GM13976 (cell line): Measurements from ENCODE around the gene RPS6KA2.

Source experiments
- DNase-seq: peaks from one replicate; pipeline ENCODE4 v3.0.0; 2012; ENCODE audit warnings: low spot score
- CTCF ChIP-seq: IDR thresholded peaks from 2 replicates; pipeline ENCODE4 v1.5.1; 2012; ENCODE audit warnings: borderline replicate concordance, mild to moderate bottlenecking; ENCODE audit not compliant: insufficient read depth; ENCODE audit errors: extremely low read depth, missing control alignments, control extremely low read depth
- in situ Hi-C: fragments of 300-500 bp; cut with MboI; formaldehyde crosslinking; loops from one replicate; pipeline ENCODE4 v1.12.0; 2022; ENCODE audit warnings: low sequenced_read_pairs, mixed read lengths, inconsistent platforms; ENCODE audit not compliant: unreplicated experiment

RPS6KA2 gene

GRCh38 chr6:166596776-166597507 is 30.1 kb downstream of the RPS6KA2 start:
- in situ Hi-C loops: no loop called here
- no peak for TF ChIP-seq CTCF
- no peak for DNase-seq

GRCh38 chr6:166595949-166596348 is 31.1 kb downstream of the RPS6KA2 start:
- in situ Hi-C loops: no loop called here
- no peak for DNase-seq
- TF ChIP-seq CTCF: no peak

- in situ Hi-C loops: no loop called here
- no peak for TF ChIP-seq CTCF
- no peak for DNase-seq
Observed at GRCh38 chr6:166595061-166595780, 31.8 kb downstream of the RPS6KA2 start.

- TF ChIP-seq CTCF: no peak
- in situ Hi-C loops: no loop called here
- no peak for DNase-seq
Observed at GRCh38 chr6:166592821-166593220, 34.2 kb downstream of the RPS6KA2 start.

- no peak for TF ChIP-seq CTCF
- no peak for DNase-seq
- in situ Hi-C loops: no loop called here
Observed at GRCh38 chr6:166591961-166592520, 35.0 kb downstream of the RPS6KA2 start.

GRCh38 chr6:166591026-166591425 is 36.0 kb downstream of the RPS6KA2 start:
- no peak for TF ChIP-seq CTCF
- DNase-seq: no peak
- in situ Hi-C loops: no loop called here
